Psoas muscle (tissue), 8 donors: ENCODE results near the gene SYNGR3. TPM values are rescaled to one million over a fixed set of nuclear protein-coding genes. Genes with fewer than 3 reads are reported as not detected.

Source experiments
- ATAC-seq, 4 donors: fragments of 200-7000 bp; cut with Tn5 transposase; one replicate each; pipeline ENCODE4 v1.9.1; 2020; ENCODE audit warnings: moderate library complexity in 3 of 4, mild to moderate bottlenecking in 2 of 4
- DNase-seq, 2 donors: peaks; one replicate each; pipeline ENCODE4 v3.0.0-alpha.2; 2020
- H3K27ac ChIP-seq: fragments of 200-600 bp; one replicate; pipeline ENCODE4 v1.8.0; 2022
- H3K27me3 ChIP-seq, 3 donors: fragments of 200-600 bp in 1 of 3; one replicate each; pipeline versions ENCODE4 v1.6.1 to v1.8.0; 2013 to 2022; ENCODE audit warnings: low read length in 2 of 3, mild to moderate bottlenecking in 2 of 3, moderate library complexity in 1 of 3; ENCODE audit not compliant: insufficient read depth in 3 of 3
- H3K36me3 ChIP-seq, 2 donors: fragments of 200-600 bp in 1 of 2; one replicate each; pipeline versions ENCODE4 v1.6.1 to v1.8.0; 2013 to 2022; ENCODE audit warnings: low read depth in 1 of 2, mild to moderate bottlenecking in 1 of 2, moderate library complexity in 1 of 2; ENCODE audit not compliant: insufficient read depth in 1 of 2
- H3K4me1 ChIP-seq: fragments of 200-600 bp; one replicate; pipeline ENCODE4 v1.8.0; 2022
- H3K4me3 ChIP-seq: fragments of 200-600 bp; one replicate; pipeline ENCODE4 v1.8.0; 2022; ENCODE audit warnings: mild to moderate bottlenecking
- H3K9me3 ChIP-seq: fragments of 200-600 bp; one replicate; pipeline ENCODE4 v1.8.0; 2022
- WGBS, 3 donors: extraction: QIAGEN DNeasy Blood & Tissue Kit; methylation state at CpG; one replicate each; pipeline versions ENCODE4 v1.1.6 to v1.1.7; 2013; 5-methylcytosine and 5-hydroxymethylcytosine counted together
- intact Hi-C, 2 donors: fragments of 100-400 bp; cut with DNase I; formaldehyde crosslinking; loops; one replicate each; pipeline versions ENCODE4 v1.11.0 to v1.14.2; 2022
- long read RNA-seq, 2 donors: library from polyadenylated mRNA; unstranded; transcript quantifications; one replicate each; pipeline ENCODE4 v2.0.0, GENCODE V29; 2021
- polyA plus RNA-seq, 3 donors: library from polyadenylated mRNA; stranded (reverse); fragments of 200-250 nt; gene quantifications; one replicate each; pipeline ENCODE4 v1.2.3, GENCODE V29; 2013
- total RNA-seq, 4 donors: library from RNA; stranded (reverse); fragmentation: NEBNext Ultra II Directional in 2 of 4; extraction: Animal tissue kit (Norgen Biotek cat#: 25700) in 2 of 4; gene quantifications; one replicate each; pipeline versions ENCODE4 v1.2.1 to v1.2.4, GENCODE V29; 2021 to 2023
- TF ChIP-seq, protein P1 (sequence below): fragments of 200-600 bp; IDR thresholded peaks from one replicate; pipeline ENCODE4 v1.8.0; 2022; ENCODE audit warnings: antibody characterized with exemption
- donor health status: healthy with polysubstance abuse.
- donor health status: DM: no; HTN: no; CAD: no; lungs with moderate emphysema.
- donor health status: Bipolar disorder and iron deficiency.
- donor health status: healthy.
- donor health status: DM: yes; HTN: yes; CAD: no.
- donor health status: DM: no; HTN: no; CAD: no.
- donor health status: DM: no; HTN: no; CAD: no.
- donor health status: DM: yes; HTN: yes; CAD: no.

SYNGR3 gene
- total RNA-seq (under 1 TPM in 3 of 4 donors, not detected in 1; 0.24 to 0.52 (median 0.25) TPM), polyA plus RNA-seq (under 1 TPM; 0.24 to 0.85 (median 0.25) TPM)
- long read RNA-seq, donor 1: 0 reads
- long read RNA-seq, donor 2: 0 reads

- no peak for DNase-seq
- Histone ChIP-seq H3K36me3 (peaks cover 4 to 24% of the 10 kb centered on the region in 2 donors), H3K9me3 (no peaks in the 10 kb centered on the region), H3K27me3 (peaks cover 0 to 34% (median 20%) of the 10 kb centered on the region in 3 donors), H3K27ac (no peak within 1 kb of the TSS), H3K4me1 (peaks cover 24% of the 10 kb centered on the region), H3K4me3 (peak within 1 kb of the TSS; percentile 1)
- intact Hi-C loops: no loop called here
- ATAC-seq: no peak
- WGBS, 3 donors: 4 to 9% (median 8%) methylated on average over 21 to 67 of the region's 67 CpGs
- TF ChIP-seq, protein P1, sequence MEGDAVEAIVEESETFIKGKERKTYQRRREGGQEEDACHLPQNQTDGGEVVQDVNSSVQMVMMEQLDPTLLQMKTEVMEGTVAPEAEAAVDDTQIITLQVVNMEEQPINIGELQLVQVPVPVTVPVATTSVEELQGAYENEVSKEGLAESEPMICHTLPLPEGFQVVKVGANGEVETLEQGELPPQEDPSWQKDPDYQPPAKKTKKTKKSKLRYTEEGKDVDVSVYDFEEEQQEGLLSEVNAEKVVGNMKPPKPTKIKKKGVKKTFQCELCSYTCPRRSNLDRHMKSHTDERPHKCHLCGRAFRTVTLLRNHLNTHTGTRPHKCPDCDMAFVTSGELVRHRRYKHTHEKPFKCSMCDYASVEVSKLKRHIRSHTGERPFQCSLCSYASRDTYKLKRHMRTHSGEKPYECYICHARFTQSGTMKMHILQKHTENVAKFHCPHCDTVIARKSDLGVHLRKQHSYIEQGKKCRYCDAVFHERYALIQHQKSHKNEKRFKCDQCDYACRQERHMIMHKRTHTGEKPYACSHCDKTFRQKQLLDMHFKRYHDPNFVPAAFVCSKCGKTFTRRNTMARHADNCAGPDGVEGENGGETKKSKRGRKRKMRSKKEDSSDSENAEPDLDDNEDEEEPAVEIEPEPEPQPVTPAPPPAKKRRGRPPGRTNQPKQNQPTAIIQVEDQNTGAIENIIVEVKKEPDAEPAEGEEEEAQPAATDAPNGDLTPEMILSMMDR: no peak
These were observed at the start of gene SYNGR3 for GRCh38 chr16:1989209-1990100. Gene SYNGR3, plus strand, starts transcription at chr16:1989970. Its CDS starts 133 bp downstream, at chr16:1990103.

DNA sequence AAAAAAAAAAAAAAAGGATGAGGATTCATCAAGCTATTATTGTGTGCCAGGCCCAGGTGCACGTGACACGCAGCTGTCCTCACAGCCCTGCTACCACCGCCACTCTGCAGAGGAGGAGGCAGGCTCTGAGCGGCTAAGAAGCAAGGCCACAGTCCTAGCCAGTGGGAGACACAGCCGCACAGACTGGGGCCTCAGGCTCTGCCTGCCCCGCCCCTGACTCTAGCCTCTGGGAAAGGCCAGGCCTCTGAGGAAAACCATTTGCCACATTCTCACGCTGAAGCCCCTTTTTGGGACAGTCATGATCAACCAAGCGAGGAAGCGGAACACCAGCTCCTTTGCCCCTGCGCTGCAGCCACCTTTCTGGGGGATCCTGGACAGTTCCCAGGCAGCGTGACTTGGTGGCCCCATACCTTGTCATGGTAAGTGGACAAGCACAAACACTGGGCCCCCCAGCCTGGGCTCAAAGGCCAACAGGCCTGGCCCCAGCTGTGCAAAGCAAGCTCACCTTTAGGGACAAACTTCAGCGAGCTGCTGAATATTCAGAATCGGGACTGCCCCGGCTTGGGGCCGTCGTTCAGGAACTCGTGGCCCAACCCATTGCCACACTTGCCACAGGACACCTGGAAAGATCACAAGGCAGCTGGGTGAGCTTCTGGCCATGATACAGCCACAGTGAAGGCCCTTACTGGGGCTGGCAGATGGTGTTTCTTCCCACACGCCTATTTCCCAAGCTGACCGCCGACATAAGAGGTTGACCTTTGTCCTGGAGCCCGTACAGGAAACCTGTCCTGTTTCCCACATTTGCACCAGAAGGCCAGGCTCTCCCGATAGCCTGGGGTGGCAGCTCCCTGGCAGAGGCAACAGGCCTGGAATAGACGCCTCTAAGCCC lies 49.3 kb upstream of the SYNGR3 start:
- H3K36me3 ChIP-seq: peaks cover 7 to 46% of the 10 kb centered on the region in 2 donors
- H3K4me3 ChIP-seq: peak overlapping the region; percentile 85
- intact Hi-C loops: loop anchor here in 1 of 2 donors (10.0 kb wide), 1 partner anchor 166 kb away; the partner anchor contains the start of genes EME2, MRPS34 and NME3
- WGBS, 3 donors: 57 to 69% (median 60%) methylated on average over 23 of the region's 23 CpGs
- no peak for DNase-seq
- TF ChIP-seq, protein P1: no peak
- H3K4me1 ChIP-seq: peaks cover 48% of the 10 kb centered on the region
- peak overlapping the region; percentile 89 for H3K27ac ChIP-seq
- H3K27me3 ChIP-seq: no peaks in the 10 kb centered on the region
- ATAC-seq: peak in 3 of 4 donors; percentile 9 to 31 (median 24)
- H3K9me3 ChIP-seq: no peaks in the 10 kb centered on the region

DNA sequence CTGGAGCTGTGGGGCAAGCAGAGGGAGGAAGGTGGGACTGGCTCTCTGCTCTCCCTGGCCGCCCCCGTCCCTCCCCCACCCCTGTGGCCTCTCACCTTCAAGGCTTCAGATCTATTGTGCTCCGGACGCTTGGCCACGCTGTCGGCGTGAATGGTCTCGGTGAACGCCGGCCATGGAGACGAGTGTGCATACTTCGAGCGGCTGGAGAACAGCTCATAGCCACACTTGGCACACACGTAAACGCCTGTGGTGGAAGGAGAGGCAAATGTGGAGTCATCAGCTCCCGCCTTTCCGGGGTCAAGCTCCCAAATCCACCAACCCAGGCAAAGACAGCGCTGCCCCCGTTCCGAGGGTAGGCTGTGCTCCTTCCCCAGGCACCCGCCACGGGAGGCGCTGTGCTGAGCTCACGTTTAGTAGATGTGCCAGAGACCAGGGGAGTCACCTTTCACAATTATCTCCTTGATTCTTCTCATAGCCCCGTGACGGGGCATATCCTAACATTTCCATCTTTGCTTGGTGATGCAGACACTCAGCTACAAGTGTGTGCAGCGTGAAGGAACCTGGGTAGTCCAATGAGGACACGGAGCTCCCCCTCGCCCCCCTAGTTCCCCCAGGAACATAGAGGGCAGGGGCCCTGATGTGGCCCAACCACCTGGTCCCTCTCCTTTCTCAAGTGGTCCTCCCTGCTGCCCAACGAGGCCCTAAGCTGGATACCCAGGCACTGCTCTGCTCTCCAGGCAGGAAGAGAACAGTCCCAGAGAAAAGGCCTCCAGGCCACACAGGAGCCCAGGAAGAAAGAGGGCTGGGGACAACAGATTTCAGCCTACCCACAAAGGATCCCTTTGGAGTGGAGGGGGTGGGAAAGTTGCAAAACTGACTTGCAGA lies 48.4 kb upstream of the SYNGR3 start:
- peak overlapping the region; percentile 89 for H3K27ac ChIP-seq
- TF ChIP-seq, protein P1: peak; percentile 49
- 57 to 69% (median 62%) methylated on average over 30 of the region's 30 CpGs for WGBS, 3 donors
- DNase-seq: peak; percentile 65 to 87
- peak overlapping the region; percentile 85 for H3K4me3 ChIP-seq
- peak; percentile 53 to 62 (median 57) for ATAC-seq
- H3K4me1 ChIP-seq: peaks cover 54% of the 10 kb centered on the region
- peaks cover 7 to 46% of the 10 kb centered on the region in 2 donors for H3K36me3 ChIP-seq
- intact Hi-C loops: loop anchor here in 1 of 2 donors (10.0 kb wide), 1 partner anchor 167 kb away; the partner anchor contains the start of genes EME2, MRPS34 and NME3
- H3K27me3 ChIP-seq: no peaks in the 10 kb centered on the region
- H3K9me3 ChIP-seq: no peaks in the 10 kb centered on the region
